HG03457 (cell line): ENCODE results near the gene HBG1.
A peak's percentile ranks its signal among the peaks of the same experiment; 100 is the strongest.

Experiments
- ATAC-seq: cut with Tn5 transposase; IDR thresholded peaks from one replicate; pipeline ENCODE4 v1.9.1; 2021; ENCODE audit warnings: moderate number of reproducible peaks; ENCODE audit not compliant: unreplicated experiment

The HBG1 gene

GRCh38 chr11:5247472-5248192 lies 2.0 kb downstream of the HBG1 start:
- no peak for ATAC-seq

- no peak for ATAC-seq
Observed at GRCh38 chr11:5246772-5247471, 2.7 kb downstream of the HBG1 start.

DNA sequence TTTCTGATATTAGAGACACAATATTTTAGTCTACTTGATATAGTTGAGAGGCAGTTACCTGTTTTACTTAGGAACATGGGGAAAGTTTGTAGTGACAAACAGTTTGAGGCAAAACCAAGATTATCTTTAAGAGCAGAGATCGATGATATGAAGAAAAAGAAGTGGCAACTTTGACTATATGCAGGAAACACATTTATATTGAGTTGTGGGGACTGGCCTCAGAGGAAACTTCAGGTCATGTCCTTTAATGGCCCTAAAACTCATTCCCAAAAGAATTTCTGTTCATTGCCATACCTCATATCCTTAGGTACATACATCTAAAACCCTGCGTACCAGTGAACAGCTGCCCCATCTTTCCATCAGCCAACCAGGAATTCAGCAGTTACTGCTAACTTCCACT lies 4.5 kb downstream of the HBG1 start:
- no peak for ATAC-seq

DNA sequence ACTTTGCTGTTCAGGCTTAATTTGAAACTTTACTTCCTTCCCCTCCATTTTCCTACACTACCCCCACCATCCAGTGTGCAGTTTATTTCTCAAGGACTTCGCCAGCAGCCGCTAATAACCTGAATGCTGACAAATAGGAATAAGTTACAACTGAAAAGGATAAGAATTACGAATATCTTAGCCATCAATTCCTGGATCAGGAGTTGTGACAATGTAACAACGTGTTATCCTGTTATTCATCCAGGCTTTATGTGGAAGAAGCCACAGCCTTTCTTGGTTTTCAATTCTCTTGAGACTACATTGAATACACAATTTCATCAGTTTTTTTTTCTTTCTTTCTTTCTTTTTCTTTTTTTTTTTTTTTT lies 5.9 kb downstream of the HBG1 start:
- ATAC-seq = no peak

DNA sequence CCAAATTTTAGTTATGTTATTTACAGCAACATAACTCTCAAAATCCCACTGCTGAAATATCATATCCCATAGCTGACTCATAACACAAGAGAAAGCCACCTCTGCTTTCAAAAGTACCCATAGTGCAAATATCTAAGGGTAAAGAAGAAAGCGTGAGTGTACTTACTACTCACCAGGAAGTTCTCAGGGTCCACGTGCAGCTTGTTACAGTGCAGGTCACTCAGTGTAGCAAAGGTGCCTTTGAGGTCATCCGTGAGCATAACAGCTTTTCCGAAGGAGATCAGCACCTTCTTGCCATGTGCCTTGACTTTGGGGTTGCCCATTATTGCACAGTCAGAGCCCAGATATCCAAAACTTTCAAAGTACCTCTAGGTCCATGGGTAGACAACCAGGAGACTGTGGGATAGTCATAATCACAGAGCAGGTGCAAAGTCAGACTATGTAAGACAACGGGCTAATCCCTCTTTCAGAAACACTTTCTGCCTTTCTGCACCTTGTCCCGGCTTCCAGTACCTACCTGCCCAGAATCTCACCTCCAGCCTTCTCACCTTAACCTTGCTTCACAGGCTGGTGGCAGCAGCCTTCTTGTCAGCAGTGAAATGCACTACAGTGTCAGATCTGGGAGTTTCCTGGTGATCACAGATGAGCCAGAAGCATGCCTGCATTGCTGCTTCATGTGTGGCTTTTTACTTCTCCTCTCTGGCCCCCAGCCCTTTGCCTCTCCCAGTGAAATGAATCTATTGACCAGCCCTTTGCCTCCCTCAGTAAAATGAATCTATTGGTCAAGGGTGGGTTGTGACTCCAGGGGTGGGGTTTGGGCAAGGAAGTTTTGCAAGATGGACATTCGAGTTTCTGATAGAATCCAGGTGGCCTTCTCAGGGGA lies 6.5 kb downstream of the HBG1 start:
- ATAC-seq = no peak

DNA sequence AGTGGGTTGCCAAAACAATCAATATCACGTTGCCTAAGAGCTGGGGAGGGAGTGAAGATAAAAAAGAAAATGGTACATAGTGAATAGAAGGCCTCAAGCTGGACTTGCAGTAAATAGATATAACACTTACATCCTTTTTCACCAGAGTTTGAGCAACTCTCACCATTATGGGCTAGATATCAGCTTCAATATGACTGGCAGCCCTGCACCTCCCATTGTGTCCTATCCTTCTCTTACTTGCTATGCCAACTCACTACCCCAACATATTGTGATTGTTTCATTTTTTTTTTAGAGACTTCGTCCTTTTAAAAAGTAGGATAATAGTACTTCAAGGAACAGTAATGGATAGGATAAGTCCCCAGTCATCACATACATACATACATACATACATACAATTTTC lies 7.4 kb downstream of the HBG1 start:
- ATAC-seq = no peak

GRCh38 chr11:5241458-5241857 lies 8.2 kb downstream of the HBG1 start:
- no peak for ATAC-seq

DNA sequence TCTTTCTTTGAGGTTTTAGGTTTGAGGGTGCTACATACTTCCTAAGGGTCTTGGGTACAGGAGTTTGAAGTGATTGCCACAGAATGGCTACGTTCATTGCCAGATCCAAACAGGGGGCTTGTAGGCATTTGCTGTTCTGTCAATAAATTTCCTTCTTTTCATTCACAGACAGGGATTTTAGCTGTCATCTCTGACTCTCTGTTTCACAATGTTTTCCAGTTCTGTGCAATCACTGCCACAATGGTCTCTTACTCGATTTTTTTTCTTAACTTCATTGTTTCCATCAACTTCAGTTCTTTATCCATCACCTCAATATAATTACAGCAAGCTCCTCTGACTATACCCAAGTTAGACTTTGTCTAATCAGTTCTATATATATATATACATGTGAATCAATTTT lies 9.2 kb downstream of the HBG1 start:
- no peak for ATAC-seq

DNA sequence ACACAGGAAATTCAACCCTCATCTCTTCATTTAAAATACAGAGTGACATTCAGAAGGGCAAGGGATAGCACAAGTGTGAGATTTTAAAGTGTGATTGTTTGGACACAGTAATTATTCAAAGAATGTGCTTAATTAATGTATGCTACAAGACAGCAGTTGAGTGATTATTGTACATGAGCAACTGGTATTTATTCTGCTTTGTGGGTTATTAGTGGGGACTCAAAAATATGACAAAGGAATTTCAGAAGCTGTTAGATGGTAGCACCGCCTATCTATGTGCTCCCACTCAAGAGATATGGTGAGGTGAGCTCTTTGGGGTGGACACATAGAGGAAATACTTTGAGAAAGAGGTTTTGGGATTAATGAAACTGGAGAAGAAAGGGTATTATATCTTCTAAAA lies 9.6 kb downstream of the HBG1 start:
- ATAC-seq = no peak

- no peak for ATAC-seq
Observed at GRCh38 chr11:5239046-5239445, 10.6 kb downstream of the HBG1 start.

GRCh38 chr11:5238486-5238885 lies 11.2 kb downstream of the HBG1 start:
- no peak for ATAC-seq

- ATAC-seq = no peak
Observed at GRCh38 chr11:5237420-5237819, 12.2 kb downstream of the HBG1 start.

- ATAC-seq = no peak
Observed at GRCh38 chr11:5235364-5236095, 14.1 kb downstream of the HBG1 start.

DNA sequence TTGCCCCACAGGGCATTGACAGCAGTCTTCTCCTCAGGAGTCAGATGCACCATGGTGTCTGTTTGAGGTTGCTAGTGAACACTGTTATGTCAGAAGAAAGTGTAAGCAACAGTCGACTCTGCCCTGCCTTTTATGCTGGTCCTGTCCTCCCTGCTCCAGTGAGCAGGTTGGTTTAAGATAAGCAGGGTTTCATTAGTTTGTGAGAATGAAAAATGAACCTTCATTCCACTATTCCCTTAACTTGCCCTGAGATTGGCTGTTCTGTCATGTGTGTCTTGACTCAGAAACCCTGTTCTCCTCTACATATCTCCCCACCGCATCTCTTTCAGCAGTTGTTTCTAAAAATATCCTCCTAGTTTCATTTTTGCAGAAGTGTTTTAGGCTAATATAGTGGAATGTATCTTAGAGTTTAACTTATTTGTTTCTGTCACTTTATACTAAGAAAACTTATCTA lies 15.2 kb downstream of the HBG1 start, which contains the start of gene HBD:
Gene HBD, minus strand, starts transcription at position 103 of the 454 bp plus-strand sequence. Its CDS starts 50 bp downstream, at position 53.
- peak; percentile 73 for ATAC-seq

DNA sequence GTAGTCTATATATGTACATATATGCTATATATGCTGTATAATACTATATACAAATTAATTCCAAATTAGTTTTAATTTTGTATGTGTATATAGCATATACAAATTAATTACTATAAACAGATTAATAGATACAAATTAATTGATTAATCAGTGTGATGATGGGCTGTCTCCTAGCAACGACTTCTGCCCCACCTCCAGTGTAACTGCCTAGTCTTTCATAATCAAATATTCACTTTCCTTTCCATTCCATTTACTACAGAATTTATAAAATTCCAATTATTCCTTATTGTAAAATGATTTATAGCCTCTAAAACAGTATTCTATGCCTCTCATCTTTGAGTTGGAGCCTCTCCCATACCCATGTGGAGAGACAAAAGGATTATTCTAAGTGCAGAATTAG lies 16.4 kb downstream of the HBG1 start:
- ATAC-seq = no peak

- no peak for ATAC-seq
Observed at GRCh38 chr11:5232821-5233220, 16.8 kb downstream of the HBG1 start.

DNA sequence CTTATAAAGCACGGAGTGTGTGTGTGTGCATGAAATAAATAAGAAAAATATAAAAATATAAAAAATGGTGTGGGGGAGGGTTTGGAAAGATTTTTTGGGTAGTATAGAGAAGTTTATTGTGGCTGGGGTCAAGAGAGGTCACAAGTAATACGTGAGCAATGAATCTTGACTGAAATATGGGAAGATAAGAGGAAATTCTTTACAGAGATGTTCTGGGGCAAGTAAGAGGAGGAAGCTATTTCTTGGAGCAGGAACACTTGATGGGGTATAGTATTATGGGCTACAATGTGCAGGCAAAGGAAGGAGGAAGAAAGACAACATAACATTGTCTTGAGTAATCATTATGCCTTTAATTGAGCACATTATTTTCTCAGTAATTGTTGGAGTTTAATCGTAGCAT lies 17.5 kb downstream of the HBG1 start:
- ATAC-seq = no peak

- no peak for ATAC-seq
Observed at GRCh38 chr11:5231111-5231510, 18.5 kb downstream of the HBG1 start.

DNA sequence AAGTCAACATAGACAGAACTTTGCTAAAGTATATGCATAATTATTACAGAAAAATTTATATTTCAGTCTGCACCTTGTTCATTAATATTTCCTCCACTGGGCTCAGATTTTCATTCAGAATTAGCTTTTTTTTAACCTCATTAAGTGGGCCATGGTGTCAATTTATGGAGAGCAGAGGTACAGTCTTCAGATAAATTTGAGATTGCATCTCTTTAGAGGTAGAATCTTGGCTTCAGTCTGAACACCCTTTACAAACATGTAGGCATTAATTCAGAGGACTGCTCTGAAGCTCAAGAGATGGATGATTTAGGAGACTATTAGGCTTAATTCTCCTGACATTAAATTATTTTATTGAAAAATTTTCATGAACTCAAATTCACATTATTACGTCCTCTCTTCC lies 19.4 kb downstream of the HBG1 start:
- ATAC-seq = no peak

DNA sequence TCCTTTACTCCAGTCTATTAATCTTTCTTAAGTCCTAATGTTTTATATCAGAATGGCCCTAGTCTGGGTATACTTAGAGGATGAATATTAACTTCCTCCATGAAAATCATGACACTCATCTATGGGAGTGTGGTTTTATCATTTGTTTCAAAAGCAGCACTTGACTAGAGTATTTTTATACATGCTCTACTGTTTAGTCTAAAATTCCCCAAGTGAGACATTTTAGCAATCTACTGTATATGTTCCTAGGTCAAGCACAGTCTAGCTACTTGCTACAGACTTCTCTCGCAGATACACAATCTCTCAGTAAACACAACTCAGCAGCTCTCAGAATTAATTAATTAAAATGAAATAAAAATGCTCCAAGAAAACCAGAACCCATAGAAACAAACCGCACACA lies 19.9 kb downstream of the HBG1 start:
- no peak for ATAC-seq

DNA sequence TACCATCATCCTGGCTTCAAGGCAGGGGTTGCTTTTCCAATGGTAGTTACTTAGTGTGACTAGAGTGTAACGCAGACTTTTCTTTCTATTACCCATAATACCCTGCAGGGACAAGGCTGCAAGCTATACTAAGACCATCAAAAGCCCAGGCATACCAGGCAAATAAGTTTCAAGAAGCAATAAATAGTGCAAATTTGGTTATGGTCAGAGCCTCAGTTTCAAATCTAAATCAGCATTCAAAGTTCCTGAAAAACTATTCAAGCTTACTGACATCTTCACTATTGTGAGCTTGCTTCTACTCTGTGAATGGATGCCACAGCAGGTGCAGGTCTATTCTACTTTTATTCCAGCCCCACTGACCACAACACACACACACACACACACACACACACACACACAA lies 20.3 kb downstream of the HBG1 start:
- ATAC-seq = no peak
